Smooth muscle cell (in vitro differentiated cells): ENCODE measurements around the gene TFAP2B. TPM values are rescaled to one million over a fixed set of nuclear protein-coding genes. Genes with fewer than 3 reads are reported as not detected.

ENCODE experiments used
- DNase-seq: peaks from one replicate; lab custom pipeline; 2025; ENCODE audit not compliant: unreplicated experiment; lab: John Stamatoyannopoulos, UW
- H2AFZ ChIP-seq: fragments of 200-600 bp; sonication (generic); 2 replicates; pipeline ENCODE4 v1.6.0; 2016; ENCODE audit warnings: antibody characterized with exemption, low read depth, mild to moderate bottlenecking
- H3F3A ChIP-seq: fragments of 200-600 bp; sonication (generic); 2 replicates; pipeline ENCODE4 v1.6.0; 2017; ENCODE audit warnings: antibody characterized with exemption, low read depth
- H3K27ac ChIP-seq: fragments of 200-600 bp; sonication (generic); 2 replicates; pipeline ENCODE4 v1.5.1; 2016; ENCODE audit warnings: low read depth, mild to moderate bottlenecking
- H3K27me3 ChIP-seq: fragments of 200-600 bp; sonication (generic); 2 replicates; pipeline ENCODE4 v1.6.1; 2016; ENCODE audit warnings: low read depth, mild to moderate bottlenecking
- H3K36me3 ChIP-seq: fragments of 200-600 bp; sonication (generic); 2 replicates; pipeline ENCODE4 v1.5.1; 2016; ENCODE audit warnings: low read depth
- H3K4me1 ChIP-seq: fragments of 200-600 bp; sonication (generic); 2 replicates; pipeline ENCODE4 v1.5.1; 2016; ENCODE audit warnings: low read depth
- H3K4me2 ChIP-seq: fragments of 200-600 bp; sonication (generic); 2 replicates; pipeline ENCODE4 v1.6.0; 2016; ENCODE audit warnings: mild to moderate bottlenecking
- H3K4me3 ChIP-seq: fragments of 200-600 bp; sonication (generic); 2 replicates; pipeline ENCODE4 v1.5.1; 2016; ENCODE audit warnings: mild to moderate bottlenecking
- H3K79me2 ChIP-seq: fragments of 200-600 bp; sonication (generic); 2 replicates; pipeline ENCODE4 v1.6.0; 2016; ENCODE audit warnings: low read depth, mild to moderate bottlenecking
- H3K9ac ChIP-seq: fragments of 200-600 bp; sonication (generic); 2 replicates; pipeline ENCODE4 v1.6.0; 2016; ENCODE audit warnings: low read depth
- H3K9me3 ChIP-seq: fragments of 200-600 bp; sonication (generic); replicated peaks from 2 replicates; pipeline ENCODE4 v1.5.1; 2016; ENCODE audit warnings: low read depth
- H4K20me1 ChIP-seq: fragments of 200-600 bp; sonication (generic); 2 replicates; pipeline ENCODE4 v1.6.0; 2016; ENCODE audit warnings: low read depth
- CTCF ChIP-seq: fragments of 200-600 bp; sonication (generic); IDR thresholded peaks from 2 replicates; pipeline ENCODE4 v1.5.1; 2017; ENCODE audit warnings: borderline replicate concordance, mild to moderate bottlenecking, antibody characterized with exemption; ENCODE audit not compliant: insufficient read depth, poor library complexity, severe bottlenecking
- WGBS: methylation state at CpG from one replicate; pipeline ENCODE4 v1.1.7; 2016; ENCODE audit warnings: low lambda C conversion rate; 5-methylcytosine and 5-hydroxymethylcytosine counted together
- polyA plus RNA-seq: library from polyadenylated mRNA; unstranded; fragments of >200 nt; fragmentation: Nextera tagmentation; extraction: Ambion mirVana; gene quantifications from 2 replicates; pipeline ENCODE4 v1.2.1, GENCODE V29; 2016
- total RNA-seq: library from RNA; depleted of rRNA; stranded (reverse); fragments of >200 nt; gene quantifications from 2 replicates; pipeline ENCODE4 v1.2.3, GENCODE V29; 2014

TFAP2B gene
- total and polyA plus RNA-seq, 2 experiments from 2014 or later = not detected

- H3K9ac ChIP-seq = no peak overlapping the region
- no peaks in the 10 kb centered on the region for H3K9me3 ChIP-seq
- no peaks in the 10 kb centered on the region for H4K20me1 ChIP-seq
- peaks cover 100% of the 10 kb centered on the region for H3K27me3 ChIP-seq
- no peak for DNase-seq
- no peak for TF ChIP-seq CTCF
- no peak overlapping the region for H3K27ac ChIP-seq
- 6% methylated on average over 6 of the region's 6 CpGs for WGBS
- no peaks in the 10 kb centered on the region for H3K79me2 ChIP-seq
- H3K4me2 ChIP-seq = no peak overlapping the region
- no peak overlapping the region for H3K4me3 ChIP-seq
- H3F3A ChIP-seq = no peaks in the 10 kb centered on the region
- H3K4me1 ChIP-seq = peaks cover 4% of the 10 kb centered on the region
- no peak overlapping the region for H2AFZ ChIP-seq
- no peaks in the 10 kb centered on the region for H3K36me3 ChIP-seq
Observed at GRCh38 chr6:50822078-50822476, 3.4 kb downstream of the TFAP2B start.

- H3K9ac ChIP-seq = no peak overlapping the region
- WGBS = 5% methylated on average over 41 of the region's 46 CpGs
- DNase-seq = no peak
- H3K27ac ChIP-seq = no peak overlapping the region
- no peak overlapping the region for H3K4me2 ChIP-seq
- peaks cover 4% of the 10 kb centered on the region for H3K4me1 ChIP-seq
- no peak for TF ChIP-seq CTCF
- no peaks in the 10 kb centered on the region for H3K36me3 ChIP-seq
- H3K9me3 ChIP-seq = no peaks in the 10 kb centered on the region
- H3K79me2 ChIP-seq = no peaks in the 10 kb centered on the region
- H3K27me3 ChIP-seq = peaks cover 100% of the 10 kb centered on the region
- no peaks in the 10 kb centered on the region for H4K20me1 ChIP-seq
- no peaks in the 10 kb centered on the region for H3F3A ChIP-seq
- no peak overlapping the region for H3K4me3 ChIP-seq
- H2AFZ ChIP-seq = no peak overlapping the region
Observed at GRCh38 chr6:50823094-50823920, 4.6 kb downstream of the TFAP2B start.

- H3K27me3 ChIP-seq = peaks cover 100% of the 10 kb centered on the region
- WGBS = 30% methylated on average over 2 of the region's 2 CpGs
Observed at GRCh38 chr6:50824552-50824951, 5.9 kb downstream of the TFAP2B start.

More at GRCh38 chr6:50824552-50824951, 5.9 kb downstream of the TFAP2B start:
- peaks cover 4% of the 10 kb centered on the region for H3K4me1 ChIP-seq
- H3K36me3 ChIP-seq = no peaks in the 10 kb centered on the region
- no peaks in the 10 kb centered on the region for H3K79me2 ChIP-seq
- H3K9me3 ChIP-seq = no peaks in the 10 kb centered on the region
- no peak for TF ChIP-seq CTCF
- H4K20me1 ChIP-seq = no peaks in the 10 kb centered on the region
- DNase-seq = no peak
- no peaks in the 10 kb centered on the region for H3F3A ChIP-seq
- H3K4me3 ChIP-seq = no peak overlapping the region
- H2AFZ ChIP-seq = no peak overlapping the region
- H3K9ac ChIP-seq = no peak overlapping the region
- no peak overlapping the region for H3K4me2 ChIP-seq
- H3K27ac ChIP-seq = no peak overlapping the region
